SU-DHL-6 (cell line): ENCODE data around the gene TRIP10.

Source experiments
- H2AFZ ChIP-seq: fragments of 200-600 bp; sonication (generic); 2 replicates; pipeline ENCODE4 v1.6.1; 2014; ENCODE audit warnings: low read depth, mild to moderate bottlenecking, moderate library complexity, mixed read lengths, antibody characterized with exemption, low read length; ENCODE audit not compliant: severe bottlenecking
- H3F3A ChIP-seq: fragments of 200-600 bp; shearing (Covaris generic); 2 replicates; pipeline ENCODE4 v1.6.0; 2016; ENCODE audit warnings: antibody characterized with exemption, mild to moderate bottlenecking; ENCODE audit not compliant: insufficient read depth
- H3K27ac ChIP-seq: fragments of 200-600 bp; sonication (generic); 2 replicates; pipeline ENCODE4 v1.5.1; 2016; ENCODE audit warnings: low read depth, mild to moderate bottlenecking, low read length, moderate library complexity, mixed read lengths
- H3K27me3 ChIP-seq: fragments of 200-600 bp; sonication (generic), shearing (Covaris generic); 2 replicates; pipeline ENCODE4 v1.6.0; 2014; ENCODE audit warnings: mild to moderate bottlenecking, low read length
- H3K36me3 ChIP-seq: fragments of 200-600 bp; sonication (generic); 2 replicates; pipeline ENCODE4 v1.6.1; 2014; ENCODE audit warnings: mild to moderate bottlenecking, low read length, mixed read lengths
- H3K4me2 ChIP-seq: fragments of 300-600, 200-600 bp; shearing (Covaris generic), sonication (generic); 2 replicates; pipeline ENCODE4 v1.6.0; 2014; ENCODE audit warnings: low read length, low read depth, mild to moderate bottlenecking; ENCODE audit not compliant: poor library complexity, severe bottlenecking
- H3K4me3 ChIP-seq: fragments of 200-600 bp; sonication (generic); 2 replicates; pipeline ENCODE4 v1.5.1; 2014; ENCODE audit warnings: antibody characterized with exemption, low read length, mild to moderate bottlenecking, mixed read lengths; ENCODE audit not compliant: insufficient read depth, poor library complexity, severe bottlenecking
- H3K79me2 ChIP-seq: fragments of 200-600 bp; sonication (generic); 2 replicates; pipeline ENCODE4 v1.6.1; 2014; ENCODE audit warnings: mild to moderate bottlenecking, low read length, moderate library complexity; ENCODE audit not compliant: insufficient read depth
- H3K9ac ChIP-seq: fragments of 200-600 bp; sonication (generic); 2 replicates; pipeline ENCODE4 v1.7.0; 2014; ENCODE audit warnings: mild to moderate bottlenecking, low read length
- H3K9me2 ChIP-seq: fragments of 200-600 bp; sonication (generic); replicated peaks from 2 replicates; pipeline ENCODE4 v1.6.1; 2014; ENCODE audit warnings: low read length; ENCODE audit not compliant: insufficient read depth
- H3K9me3 ChIP-seq: fragments of 200-600 bp; sonication (generic); 2 replicates; pipeline ENCODE4 v1.6.1; 2014; ENCODE audit warnings: low read length, mixed read lengths; ENCODE audit not compliant: insufficient read depth
- H4K20me1 ChIP-seq: fragments of 200-600 bp; sonication (generic); 2 replicates; pipeline ENCODE4 v1.6.1; 2014; ENCODE audit warnings: low read depth, mild to moderate bottlenecking, antibody characterized with exemption, low read length, moderate library complexity, mixed read lengths
- EZH2phosphoT487 ChIP-seq: fragments of 200-600 bp; sonication (generic), shearing (Covaris generic); conservative IDR thresholded peaks from 2 replicates; pipeline ENCODE4 v1.6.1; 2018; ENCODE audit warnings: mild to moderate bottlenecking, antibody characterized with exemption, low read length, moderate library complexity, mixed read lengths
- TF ChIP-seq, protein P1 (sequence below): fragments of 200-600 bp; sonication (generic); IDR thresholded peaks from one replicate; pipeline ENCODE4 v1.5.1; 2017; ENCODE audit warnings: antibody characterized with exemption, mild to moderate bottlenecking, low read length, moderate library complexity; ENCODE audit not compliant: insufficient read depth, poor library complexity, severe bottlenecking

The TRIP10 gene

DNA sequence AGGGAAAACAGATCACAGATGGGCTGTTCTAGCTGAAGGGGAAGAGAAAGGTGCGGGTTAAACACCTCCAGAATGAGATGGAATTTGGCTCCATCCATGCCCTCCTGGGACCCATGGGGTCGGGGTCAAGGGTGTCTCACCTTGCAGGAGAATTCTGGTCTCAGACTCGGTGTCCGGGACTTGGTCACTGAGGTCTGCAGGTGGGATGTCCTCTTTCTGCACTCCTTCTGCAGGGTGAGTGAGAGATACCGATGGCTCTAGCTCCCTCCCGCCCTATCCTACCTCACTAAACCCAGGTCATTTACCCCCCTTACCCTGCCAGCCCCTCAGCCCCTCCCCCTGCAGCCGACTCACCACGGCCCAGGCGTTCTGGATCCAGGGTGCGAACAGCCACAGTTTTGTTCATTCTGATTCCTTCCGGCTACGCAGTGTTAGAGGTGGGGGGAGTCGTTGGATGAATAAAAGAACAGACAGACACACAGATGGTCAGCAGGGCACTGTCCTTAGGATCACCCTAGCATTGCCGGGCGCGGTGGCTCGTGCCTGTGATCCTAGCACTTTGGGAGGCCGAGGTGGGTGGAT lies 43.1 kb upstream of the TRIP10 start:
- no peaks in the 10 kb centered on the region for H3K36me3 ChIP-seq
- H3K27me3 ChIP-seq, result no peaks in the 10 kb centered on the region
- H4K20me1 ChIP-seq, result no peaks in the 10 kb centered on the region
- no peak overlapping the region for H3K9ac ChIP-seq
- TF ChIP-seq, protein P1, sequence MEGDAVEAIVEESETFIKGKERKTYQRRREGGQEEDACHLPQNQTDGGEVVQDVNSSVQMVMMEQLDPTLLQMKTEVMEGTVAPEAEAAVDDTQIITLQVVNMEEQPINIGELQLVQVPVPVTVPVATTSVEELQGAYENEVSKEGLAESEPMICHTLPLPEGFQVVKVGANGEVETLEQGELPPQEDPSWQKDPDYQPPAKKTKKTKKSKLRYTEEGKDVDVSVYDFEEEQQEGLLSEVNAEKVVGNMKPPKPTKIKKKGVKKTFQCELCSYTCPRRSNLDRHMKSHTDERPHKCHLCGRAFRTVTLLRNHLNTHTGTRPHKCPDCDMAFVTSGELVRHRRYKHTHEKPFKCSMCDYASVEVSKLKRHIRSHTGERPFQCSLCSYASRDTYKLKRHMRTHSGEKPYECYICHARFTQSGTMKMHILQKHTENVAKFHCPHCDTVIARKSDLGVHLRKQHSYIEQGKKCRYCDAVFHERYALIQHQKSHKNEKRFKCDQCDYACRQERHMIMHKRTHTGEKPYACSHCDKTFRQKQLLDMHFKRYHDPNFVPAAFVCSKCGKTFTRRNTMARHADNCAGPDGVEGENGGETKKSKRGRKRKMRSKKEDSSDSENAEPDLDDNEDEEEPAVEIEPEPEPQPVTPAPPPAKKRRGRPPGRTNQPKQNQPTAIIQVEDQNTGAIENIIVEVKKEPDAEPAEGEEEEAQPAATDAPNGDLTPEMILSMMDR, result no peak
- TF ChIP-seq EZH2phosphoT487, result no peak
- no peak overlapping the region for H3K4me2 ChIP-seq
- H3F3A ChIP-seq, result no peaks in the 10 kb centered on the region
- H3K9me3 ChIP-seq, result no peaks in the 10 kb centered on the region
- no peaks in the 10 kb centered on the region for H3K79me2 ChIP-seq
- no peak overlapping the region for H3K27ac ChIP-seq
- H3K4me3 ChIP-seq, result no peak overlapping the region
- no peaks in the 10 kb centered on the region for H3K9me2 ChIP-seq
- no peak overlapping the region for H2AFZ ChIP-seq

DNA sequence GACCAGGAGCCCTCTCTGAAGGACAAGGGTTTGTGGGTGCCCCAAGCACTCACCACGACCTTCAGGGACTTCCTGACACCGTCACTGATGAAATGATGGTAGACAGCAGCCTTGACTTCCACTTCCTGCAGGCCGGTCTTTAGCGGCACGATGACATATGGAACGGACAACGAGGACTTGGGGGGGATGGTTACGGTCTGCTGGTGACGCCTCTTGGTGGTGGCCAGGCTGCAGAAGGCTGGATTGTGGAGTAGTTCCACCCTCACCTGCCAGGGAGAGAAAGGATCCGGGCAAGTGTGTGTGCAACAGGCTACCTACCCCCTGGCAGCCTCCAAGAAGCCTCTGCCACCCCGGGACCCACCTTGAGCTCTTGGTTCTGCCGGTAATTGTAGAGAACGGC lies 42.2 kb upstream of the TRIP10 start:
- Histone ChIP-seq H3K9me2 (no peaks in the 10 kb centered on the region), H3F3A (no peaks in the 10 kb centered on the region), H3K9me3 (no peaks in the 10 kb centered on the region), H3K4me3 (no peak overlapping the region), H3K27ac (no peak overlapping the region), H3K4me2 (no peak overlapping the region), H4K20me1 (no peaks in the 10 kb centered on the region), H2AFZ (no peak overlapping the region), H3K27me3 (no peaks in the 10 kb centered on the region), H3K79me2 (no peaks in the 10 kb centered on the region), H3K9ac (no peak overlapping the region), H3K36me3 (no peaks in the 10 kb centered on the region)
- TF ChIP-seq, protein P1, result no peak
- TF ChIP-seq EZH2phosphoT487, result no peak

DNA sequence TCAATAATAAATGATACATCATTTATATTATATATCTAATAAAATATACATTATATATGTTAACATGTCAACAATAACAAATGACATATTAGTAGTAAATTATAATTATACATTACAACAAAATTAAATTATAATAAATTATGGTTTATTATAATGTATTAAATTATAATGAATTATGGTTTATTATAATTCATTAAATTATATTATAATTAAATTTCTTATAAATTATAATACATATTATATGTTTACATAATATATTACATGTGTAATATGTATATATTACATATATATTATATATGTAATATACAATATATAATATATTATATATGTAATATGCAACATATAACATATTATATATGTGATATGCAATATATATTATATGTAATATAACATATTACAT lies 39.5 kb upstream of the TRIP10 start:
- no peak overlapping the region for H2AFZ ChIP-seq
- no peak overlapping the region for H3K9ac ChIP-seq
- TF ChIP-seq EZH2phosphoT487, result no peak
- TF ChIP-seq, protein P1, result no peak
- H3K9me2 ChIP-seq, result no peaks in the 10 kb centered on the region
- no peaks in the 10 kb centered on the region for H3K9me3 ChIP-seq
- H3K27me3 ChIP-seq, result no peaks in the 10 kb centered on the region
- H3K4me3 ChIP-seq, result no peak overlapping the region
- no peaks in the 10 kb centered on the region for H3F3A ChIP-seq
- no peaks in the 10 kb centered on the region for H3K36me3 ChIP-seq
- H3K79me2 ChIP-seq, result no peaks in the 10 kb centered on the region
- no peak overlapping the region for H3K4me2 ChIP-seq
- no peak overlapping the region for H3K27ac ChIP-seq
- H4K20me1 ChIP-seq, result no peaks in the 10 kb centered on the region
